CD14-positive monocyte (primary cell): Measurements from ENCODE around the gene SRC. TPM values are rescaled to one million over a fixed set of nuclear protein-coding genes. Genes with fewer than 3 reads are reported as not detected.

Experiments used
- DNase-seq, 3 donors: peaks; one replicate each; pipeline ENCODE4 v3.0.0-alpha.2; 2011 to 2022
- H2AFZ ChIP-seq: 2 replicates; pipeline ENCODE4 v1.6.0; 2012; ENCODE audit warnings: mild to moderate bottlenecking, low read depth, low read length, inconsistent platforms; ENCODE audit not compliant: insufficient read depth, poor library complexity, severe bottlenecking
- H3K27ac ChIP-seq, 2 donors: 1 replicate in 1 of 2; 2 replicates in 1 of 2; pipeline ENCODE4 v1.5.1; 2012 to 2013; ENCODE audit warnings: low read length in 2 of 2, control low read depth in 1 of 2, inconsistent platforms in 1 of 2, low read depth in 1 of 2, mild to moderate bottlenecking in 1 of 2
- H3K27me3 ChIP-seq, 2 donors: one replicate each; pipeline versions ENCODE4 v1.6.0 to v1.6.1; 2011 to 2013; ENCODE audit warnings: low read length in 2 of 2; ENCODE audit not compliant: control insufficient read depth in 2 of 2, insufficient read depth in 2 of 2
- H3K36me3 ChIP-seq, 2 donors: replicated peaks in 1 of 2; 1 replicate in 1 of 2; 2 replicates in 1 of 2; pipeline versions ENCODE4 v1.5.1 to v1.6.1; 2012 to 2013; ENCODE audit warnings: low read length in 2 of 2, control low read depth in 1 of 2, inconsistent platforms in 1 of 2, mild to moderate bottlenecking in 1 of 2; ENCODE audit not compliant: insufficient read depth in 2 of 2, control insufficient read depth in 1 of 2
- H3K4me1 ChIP-seq, 2 donors: 1 replicate in 1 of 2; 2 replicates in 1 of 2; pipeline versions ENCODE4 v1.5.1 to v1.6.1; 2012 to 2013; ENCODE audit warnings: low read length in 2 of 2, control low read depth in 1 of 2, inconsistent platforms in 1 of 2, mild to moderate bottlenecking in 1 of 2, moderate library complexity in 1 of 2; ENCODE audit not compliant: insufficient read depth in 2 of 2, control insufficient read depth in 1 of 2
- H3K4me2 ChIP-seq: replicated peaks from 2 replicates; pipeline ENCODE3; 2012; ENCODE audit warnings: low read length, moderate library complexity, mild to moderate bottlenecking; ENCODE audit not compliant: poor library complexity, severe bottlenecking; ENCODE audit errors: extremely low read depth
- H3K4me3 ChIP-seq, 3 experiments: fragments of 200-600 bp in 1 of 3; sonication (generic) in 1 of 3; replicated peaks in 1 of 3; 1 replicate in 2 of 3; 2 replicates in 1 of 3; pipeline ENCODE4 v1.5.1; 2011 to 2013; ENCODE audit warnings: low read length in 3 of 3, mild to moderate bottlenecking in 3 of 3, control low read depth in 2 of 3, low read depth in 2 of 3, inconsistent platforms in 1 of 3, moderate library complexity in 1 of 3
- H3K79me2 ChIP-seq: 2 replicates; pipeline ENCODE4 v1.6.0; 2012; ENCODE audit warnings: mild to moderate bottlenecking, control low read depth, inconsistent platforms, low read length, moderate library complexity; ENCODE audit not compliant: insufficient read depth
- H3K9ac ChIP-seq: 2 replicates; pipeline ENCODE4 v1.6.0; 2017; ENCODE audit warnings: low read length, mild to moderate bottlenecking; ENCODE audit not compliant: insufficient read depth, poor library complexity, severe bottlenecking
- H3K9me3 ChIP-seq, 2 donors: replicated peaks in 1 of 2; 1 replicate in 1 of 2; 2 replicates in 1 of 2; pipeline versions ENCODE4 v1.5.1 to v1.6.1; 2012 to 2013; ENCODE audit warnings: low read length in 2 of 2, control low read depth in 1 of 2; ENCODE audit not compliant: control insufficient read depth in 1 of 2, insufficient read depth in 1 of 2
- H4K20me1 ChIP-seq: 2 replicates; pipeline ENCODE4 v1.6.0; 2012; ENCODE audit warnings: mild to moderate bottlenecking, low read length, control low read depth, moderate library complexity; ENCODE audit not compliant: insufficient read depth
- H3K27ac Mint-ChIP-seq, 7 donors: one replicate each; pipeline ENCODE4 v1.8.0; 2020; ENCODE audit warnings: mild to moderate bottlenecking in 7 of 7, mixed read lengths in 7 of 7, moderate library complexity in 6 of 7, inconsistent platforms in 2 of 7
- H3K27me3 Mint-ChIP-seq, 3 donors: one replicate each; pipeline ENCODE4 v1.8.0; 2021 to 2022; ENCODE audit warnings: low read depth in 3 of 3, mild to moderate bottlenecking in 3 of 3, mixed read lengths in 3 of 3, moderate library complexity in 3 of 3, inconsistent platforms in 1 of 3
- H3K36me3 Mint-ChIP-seq, 2 donors: one replicate each; pipeline ENCODE4 v1.8.0; 2020; ENCODE audit warnings: mixed read lengths in 2 of 2, inconsistent platforms in 1 of 2, mild to moderate bottlenecking in 1 of 2
- H3K4me1 Mint-ChIP-seq: one replicate; pipeline ENCODE4 v1.8.0; 2020; ENCODE audit warnings: mild to moderate bottlenecking, mixed read lengths
- H3K4me3 Mint-ChIP-seq, 2 donors: one replicate each; pipeline ENCODE4 v1.8.0; 2020; ENCODE audit warnings: mild to moderate bottlenecking in 2 of 2, mixed read lengths in 2 of 2, moderate library complexity in 1 of 2
- H3K9me3 Mint-ChIP-seq, 7 donors: one replicate each; pipeline ENCODE4 v1.8.0; 2020 to 2022; ENCODE audit warnings: mixed read lengths in 7 of 7, mild to moderate bottlenecking in 6 of 7, moderate library complexity in 6 of 7, inconsistent platforms in 2 of 7
- WGBS: methylation state at CpG from one replicate; pipeline ENCODE4 v1.1.5; 2013; ENCODE audit warnings: missing lambda C conversion rate; ENCODE audit not compliant: insufficient coverage; 5-methylcytosine and 5-hydroxymethylcytosine counted together
- intact Hi-C, 2 donors: fragments of 100-400 bp; cut with micrococcal nuclease; formaldehyde crosslinking; loops; one replicate each; pipeline versions ENCODE4 v1.15.0 to v1.15.1; 2023
- polyA plus RNA-seq, 3 donors: library from polyadenylated mRNA; depleted of rRNA in 1 of 3; unstranded in 2 of 3; stranded (reverse) in 1 of 3; fragments of 300-500 nt in 2 of 3; fragments of >200 nt in 1 of 3; fragmentation: Illumina TruSeq in 2 of 3; gene quantifications; 1 replicate in 2 of 3; 2 replicates in 1 of 3; pipeline ENCODE4 v1.2.3, GENCODE V29; 2012 to 2021
- TF ChIP-seq, protein P1 (sequence below): fragments of 200-600 bp; IDR thresholded peaks from one replicate; pipeline ENCODE4 v1.8.0; 2022; ENCODE audit warnings: antibody characterized with exemption, mild to moderate bottlenecking

The SRC gene
- polyA plus RNA-seq, 3 donors, result 4.9 to 55.1 (median 6.8) TPM

DNA sequence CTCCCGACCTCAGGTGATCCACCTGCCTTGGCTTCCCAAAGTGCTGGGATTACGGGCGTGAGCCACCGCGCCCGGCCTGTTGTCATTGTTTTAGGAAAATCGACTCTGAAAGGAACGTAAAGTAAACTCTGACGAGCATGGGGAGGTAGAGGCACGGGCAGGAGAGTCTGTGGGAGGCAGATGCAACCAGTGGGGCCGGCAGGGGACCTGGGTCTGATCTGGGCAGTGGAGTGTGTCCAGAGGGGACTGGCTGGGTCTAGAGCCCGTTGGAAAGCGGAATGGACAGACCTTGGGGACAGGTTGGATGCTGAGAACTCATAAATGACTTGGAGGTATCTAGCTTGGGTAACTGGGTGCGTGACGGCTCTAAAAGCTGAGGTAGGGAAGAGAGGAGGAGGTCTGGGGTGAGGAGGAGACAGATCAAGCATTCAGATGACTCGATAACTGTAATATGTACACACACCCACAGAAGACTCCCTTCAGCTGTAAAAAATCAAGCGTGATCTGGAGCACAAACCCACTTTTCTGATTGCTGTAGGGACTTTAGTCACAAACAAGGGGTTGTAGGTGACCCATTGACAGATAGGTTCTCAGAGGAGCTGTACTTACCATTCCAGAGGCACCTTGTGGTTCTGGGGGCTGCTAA lies 34.1 kb upstream of the SRC start:
- no peaks in the 10 kb centered on the region for H3K27me3 Mint-ChIP-seq
- H3K4me1 Mint-ChIP-seq, result peaks cover 32% of the 10 kb centered on the region
- no peak overlapping the region for H3K4me3 Mint-ChIP-seq
- WGBS, result 99% methylated on average over 14 of the region's 17 CpGs
- no peak overlapping the region for H3K9ac ChIP-seq
- H3K79me2 ChIP-seq, result peaks cover 57% of the 10 kb centered on the region
- H3K4me3 ChIP-seq, result no peak overlapping the region
- no peak overlapping the region for H2AFZ ChIP-seq
- peaks cover 58 to 87% of the 10 kb centered on the region in 2 donors for H3K36me3 ChIP-seq
- no peaks in the 10 kb centered on the region for H3K9me3 ChIP-seq
- peaks cover 0 to 2% (median 0%) of the 10 kb centered on the region in 7 donors for H3K9me3 Mint-ChIP-seq
- peak overlapping the region in 6 of 7 donors; percentile 57 to 87 (median 74) for H3K27ac Mint-ChIP-seq
- TF ChIP-seq, protein P1, sequence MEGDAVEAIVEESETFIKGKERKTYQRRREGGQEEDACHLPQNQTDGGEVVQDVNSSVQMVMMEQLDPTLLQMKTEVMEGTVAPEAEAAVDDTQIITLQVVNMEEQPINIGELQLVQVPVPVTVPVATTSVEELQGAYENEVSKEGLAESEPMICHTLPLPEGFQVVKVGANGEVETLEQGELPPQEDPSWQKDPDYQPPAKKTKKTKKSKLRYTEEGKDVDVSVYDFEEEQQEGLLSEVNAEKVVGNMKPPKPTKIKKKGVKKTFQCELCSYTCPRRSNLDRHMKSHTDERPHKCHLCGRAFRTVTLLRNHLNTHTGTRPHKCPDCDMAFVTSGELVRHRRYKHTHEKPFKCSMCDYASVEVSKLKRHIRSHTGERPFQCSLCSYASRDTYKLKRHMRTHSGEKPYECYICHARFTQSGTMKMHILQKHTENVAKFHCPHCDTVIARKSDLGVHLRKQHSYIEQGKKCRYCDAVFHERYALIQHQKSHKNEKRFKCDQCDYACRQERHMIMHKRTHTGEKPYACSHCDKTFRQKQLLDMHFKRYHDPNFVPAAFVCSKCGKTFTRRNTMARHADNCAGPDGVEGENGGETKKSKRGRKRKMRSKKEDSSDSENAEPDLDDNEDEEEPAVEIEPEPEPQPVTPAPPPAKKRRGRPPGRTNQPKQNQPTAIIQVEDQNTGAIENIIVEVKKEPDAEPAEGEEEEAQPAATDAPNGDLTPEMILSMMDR, result no peak
- no peak for DNase-seq
- H4K20me1 ChIP-seq, result peaks cover 20% of the 10 kb centered on the region
- no peak overlapping the region for H3K27ac ChIP-seq
- intact Hi-C loops, result loop anchor here in 1 of 2 donors (10.0 kb wide), 1 partner anchor 73 kb away; no protein-coding TSS in a partner anchor
- H3K4me2 ChIP-seq, result no peak overlapping the region
- H3K27me3 ChIP-seq, result no peaks in the 10 kb centered on the region
- H3K4me1 ChIP-seq, result peaks cover 20 to 21% of the 10 kb centered on the region in 2 donors
- H3K36me3 Mint-ChIP-seq, result peaks cover 79 to 94% of the 10 kb centered on the region in 2 donors

DNA sequence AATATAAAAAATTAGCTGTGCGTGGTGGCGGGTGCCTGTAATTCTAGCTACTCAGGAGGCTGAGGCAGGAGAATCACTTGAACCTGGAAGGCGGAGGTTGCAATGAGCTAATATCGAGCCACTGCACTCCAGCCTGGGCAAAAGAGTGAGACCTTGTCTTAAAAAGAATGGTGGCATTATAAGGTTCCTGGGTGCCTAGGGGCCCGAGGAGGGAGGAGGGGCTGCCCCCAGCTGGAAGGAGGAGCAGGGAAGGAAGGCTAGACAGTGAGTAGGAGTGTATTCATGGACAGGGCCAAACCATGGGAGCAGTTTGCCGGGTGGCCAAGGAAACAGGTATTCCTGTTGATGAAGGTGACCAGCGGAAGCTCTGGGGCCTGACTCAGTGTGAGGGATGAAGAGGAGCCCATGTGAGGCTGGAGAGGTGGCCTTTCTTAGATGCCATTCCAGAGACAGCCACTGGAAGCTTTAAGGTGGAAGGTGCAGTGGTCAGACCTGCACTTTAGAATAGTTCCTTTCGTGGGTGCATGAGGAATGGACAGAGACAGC lies 32.3 kb upstream of the SRC start:
- WGBS, result 93% methylated on average over 7 of the region's 8 CpGs
- no peak overlapping the region for H3K4me2 ChIP-seq
- Mint-ChIP-seq H3K4me1 (peaks cover 50% of the 10 kb centered on the region), H3K9me3 (peaks cover 0 to 2% (median 0%) of the 10 kb centered on the region in 7 donors), H3K27me3 (peaks cover 0 to 2% (median 0%) of the 10 kb centered on the region in 3 donors), H3K27ac (peak overlapping the region in 6 of 7 donors; percentile 46 to 97 (median 80)), H3K4me3 (no peak overlapping the region), H3K36me3 (peaks cover 80 to 90% of the 10 kb centered on the region in 2 donors)
- DNase-seq, result no peak
- intact Hi-C loops, result loop anchor here in 1 of 2 donors (10.0 kb wide), 1 partner anchor 71 kb away; no protein-coding TSS in a partner anchor
- no peak overlapping the region for H3K27ac ChIP-seq
- H3K36me3 ChIP-seq, result peaks cover 52 to 84% of the 10 kb centered on the region in 2 donors
- H3K27me3 ChIP-seq, result no peaks in the 10 kb centered on the region
- peaks cover 20% of the 10 kb centered on the region for H4K20me1 ChIP-seq
- H3K4me3 ChIP-seq, result no peak overlapping the region
- no peaks in the 10 kb centered on the region for H3K9me3 ChIP-seq
- no peak overlapping the region for H3K9ac ChIP-seq
- peaks cover 42% of the 10 kb centered on the region for H3K79me2 ChIP-seq
- H2AFZ ChIP-seq, result no peak overlapping the region
- H3K4me1 ChIP-seq, result peaks cover 38 to 39% of the 10 kb centered on the region in 2 donors
- TF ChIP-seq, protein P1, result no peak
